Tracheal epithelial cell (primary cell): ENCODE results near the gene RSRC2. TPM values are rescaled to one million over a fixed set of nuclear protein-coding genes. Genes with fewer than 3 reads are reported as not detected.

ENCODE experiments used
- total RNA-seq: library from RNA; depleted of rRNA; stranded (reverse); fragments of >200 nt; gene quantifications from 2 replicates; pipeline ENCODE4 v1.2.1, GENCODE V29; 2014

The RSRC2 gene
- total RNA-seq = 20.2 and 25.5 TPM in 2 replicates

DNA sequence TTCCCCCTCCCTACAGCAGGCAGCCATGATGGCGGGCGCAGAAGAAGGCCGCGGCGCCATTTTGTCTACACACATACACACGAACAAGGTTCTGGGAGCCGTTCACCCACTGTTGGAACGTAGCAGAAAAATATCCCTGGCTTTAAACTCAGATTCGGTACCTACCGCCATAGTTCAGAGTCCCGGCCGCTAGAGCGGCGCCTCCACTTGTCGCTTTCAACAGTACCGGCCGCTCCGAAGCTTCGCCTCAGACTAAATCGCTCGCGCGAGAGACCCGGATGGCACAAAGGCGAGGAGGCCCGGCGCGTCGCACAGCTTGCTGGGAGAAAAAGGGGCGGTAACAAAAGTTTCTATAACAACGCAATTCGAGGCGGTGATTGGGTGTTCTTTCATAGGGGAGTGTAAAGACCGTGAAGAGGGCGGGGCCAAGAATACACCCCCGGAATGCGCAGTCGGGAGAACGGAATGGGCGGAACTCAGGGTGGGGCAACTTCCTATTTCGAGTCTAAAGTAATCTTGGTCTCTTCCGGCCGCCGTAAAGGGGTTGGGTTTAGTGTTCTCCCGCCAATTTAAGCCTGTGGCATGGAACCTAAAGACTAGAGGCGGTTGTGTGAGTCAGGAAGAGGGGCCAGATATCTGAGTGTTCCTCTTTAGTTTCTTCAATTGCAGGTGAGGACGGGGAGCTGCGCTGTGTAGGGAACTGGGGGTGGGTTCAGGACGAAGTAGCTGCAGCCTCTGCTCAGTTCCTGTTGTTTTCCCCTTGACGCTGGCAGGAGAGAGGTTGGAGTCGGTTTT, at the start of gene RSRC2, which contains the start of gene KNTC1:
TSS of gene RSRC2 (minus strand) at position 254 of the 795 bp plus-strand sequence. CDS start at position 171, 83 bp downstream.
TSS of gene KNTC1 (plus strand) at position 567 of the 795 bp plus-strand sequence. CDS start 2,815 bp downstream, outside the sequence.

DNA sequence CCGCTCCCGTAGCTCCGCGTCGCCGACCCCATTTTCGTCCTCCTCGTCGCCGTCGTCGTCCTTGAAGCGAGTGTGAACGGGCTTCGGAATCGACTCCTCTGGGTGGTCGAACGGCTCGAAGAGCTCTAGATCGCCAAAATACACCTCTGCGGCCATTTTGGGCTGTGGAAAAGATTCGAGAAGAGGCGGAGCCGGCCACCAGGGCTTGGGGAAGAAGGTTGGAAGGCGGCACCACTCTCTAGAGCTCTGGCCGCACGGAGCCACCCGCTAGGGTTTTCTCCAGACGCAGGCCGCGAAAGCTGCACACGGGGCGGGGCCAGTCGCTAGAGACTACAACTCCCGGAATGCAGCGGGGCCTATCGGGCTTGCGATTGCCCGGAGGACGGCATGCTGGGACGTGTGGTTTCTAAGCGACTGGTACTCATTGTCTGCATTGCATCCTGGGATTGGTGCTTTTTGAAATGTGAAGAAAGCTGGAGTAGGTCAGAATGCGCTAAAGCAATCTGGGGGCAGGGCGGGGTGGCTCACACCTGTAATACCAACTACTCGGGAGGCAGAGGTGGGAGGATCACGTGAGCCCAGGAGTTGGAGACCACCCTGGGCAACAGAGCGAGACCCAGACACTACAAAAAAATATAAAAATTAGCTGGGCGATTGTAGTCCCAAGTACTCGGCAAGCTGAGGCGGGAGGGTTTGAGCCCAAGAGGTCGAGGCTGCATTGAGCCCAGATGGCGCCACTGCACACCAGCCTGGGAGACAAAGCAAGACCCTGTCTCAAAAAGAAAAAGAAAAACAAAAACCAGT, 25.8 kb downstream of the RSRC2 start, which contains the start of gene ZCCHC8:
TSS of gene ZCCHC8 (minus strand) at position 248 of the 804 bp plus-strand sequence. CDS start at position 156, 92 bp downstream.

Other genes with a start within 250 kb of the RSRC2 start
- 54.8 and 59.5 TPM in 2 replicates for gene CLIP1, start 104.3 kb downstream of the RSRC2 start, total RNA-seq
- gene ZCCHC8, start 26.0 kb downstream of the RSRC2 start, total RNA-seq = 14.0 and 14.5 TPM in 2 replicates
- 7.5 and 10.1 TPM in 2 replicates for gene KNTC1, start 313 bp upstream of the RSRC2 start, total RNA-seq
- gene HCAR2, start 176.4 kb upstream of the RSRC2 start, total RNA-seq = 3.6 and 6.5 TPM in 2 replicates
- gene HCAR3, start 189.9 kb upstream of the RSRC2 start, total RNA-seq = 1.1 and 8.9 TPM in 2 replicates
- 0.21 and 0.24 TPM in 2 replicates for gene HCAR1, start 203.9 kb upstream of the RSRC2 start, total RNA-seq
- gene DENR, start 225.9 kb upstream of the RSRC2 start, total RNA-seq = 28.8 and 31.3 TPM in 2 replicates
- gene CCDC62, start 247.6 kb upstream of the RSRC2 start, total RNA-seq = 0.64 and 0.96 TPM in 2 replicates